SK-N-SH treated with all-trans-retinoic acid at 6 μM for 48 hours (cell line): ENCODE measurements around the gene INPP4B.

ENCODE experiments used
- ATAC-seq: fragments of 200-7000 bp; cut with Tn5 transposase; 3 replicates; pipeline ENCODE4 v1.9.1; 2020; ENCODE audit warnings: mild to moderate bottlenecking, moderate library complexity
- ARNTL ChIP-seq: fragments of 450-650 bp; formaldehyde crosslinking; IDR thresholded peaks from 2 replicates; pipeline ENCODE4 v1.5.0; 2020; ENCODE audit warnings: low read depth, mild to moderate bottlenecking, moderate library complexity, borderline replicate concordance
- CREB5 ChIP-seq: fragments of 250-450 bp; sonication (Bioruptor Pico); IDR thresholded peaks from 2 replicates; pipeline ENCODE4 v1.5.1; 2020; ENCODE audit warnings: low read depth, mild to moderate bottlenecking, moderate library complexity
- CSDC2 ChIP-seq: fragments of 250-450 bp; sonication (Bioruptor Pico); IDR thresholded peaks from 2 replicates; pipeline ENCODE4 v1.5.0; 2020; ENCODE audit warnings: mild to moderate bottlenecking, moderate library complexity
- CSRNP3 ChIP-seq: fragments of 250-450 bp; sonication (Bioruptor Pico); IDR thresholded peaks from 2 replicates; pipeline ENCODE4 v1.5.1; 2021; ENCODE audit warnings: mild to moderate bottlenecking, moderate library complexity
- ESRRG ChIP-seq: fragments of 250-450 bp; sonication (Bioruptor Pico); IDR thresholded peaks from 2 replicates; pipeline ENCODE4 v1.6.1; 2021; ENCODE audit warnings: mild to moderate bottlenecking
- GLIS3 ChIP-seq: fragments of 250-450 bp; sonication (Bioruptor Pico); IDR thresholded peaks from 2 replicates; pipeline ENCODE4 v1.5.0; 2020; ENCODE audit warnings: mild to moderate bottlenecking, moderate library complexity
- ISL1 ChIP-seq: fragments of 250-450 bp; sonication (Bioruptor Pico); IDR thresholded peaks from 2 replicates; pipeline ENCODE4 v2.1.2; 2022; ENCODE audit warnings: mild to moderate bottlenecking, moderate library complexity
- OSR1 ChIP-seq: fragments of 250-450 bp; sonication (Bioruptor Pico); IDR thresholded peaks from 2 replicates; pipeline ENCODE4 v1.8.0; 2022; ENCODE audit warnings: moderate library complexity, mild to moderate bottlenecking, inconsistent platforms
- PATZ1 ChIP-seq: fragments of 250-450 bp; sonication (Bioruptor Pico); IDR thresholded peaks from 2 replicates; pipeline ENCODE4 v1.8.0; 2020; ENCODE audit warnings: mild to moderate bottlenecking, moderate library complexity, borderline replicate concordance
- POU6F1 ChIP-seq: fragments of 250-450 bp; sonication (Bioruptor Pico); IDR thresholded peaks from 2 replicates; pipeline ENCODE4 v1.8.0; 2021; ENCODE audit warnings: low read depth, mild to moderate bottlenecking, moderate library complexity, borderline replicate concordance
- PPARA ChIP-seq: fragments of 250-450 bp; sonication (Bioruptor Pico); IDR thresholded peaks from 2 replicates; pipeline ENCODE4 v1.5.0; 2020; ENCODE audit warnings: mild to moderate bottlenecking, borderline replicate concordance
- RARB ChIP-seq: fragments of 250-450 bp; sonication (Bioruptor Pico); IDR thresholded peaks from 2 replicates; pipeline ENCODE4 v1.8.0; 2021; ENCODE audit warnings: mild to moderate bottlenecking, moderate library complexity
- SNAI2 ChIP-seq: fragments of 250-450 bp; sonication (Bioruptor Pico); IDR thresholded peaks from 2 replicates; pipeline ENCODE4 v1.5.0; 2020; ENCODE audit warnings: mild to moderate bottlenecking, moderate library complexity
- TCF4 ChIP-seq: fragments of 250-450 bp; sonication (Bioruptor Pico); IDR thresholded peaks from 2 replicates; pipeline ENCODE4 v1.8.0; 2021; ENCODE audit warnings: mild to moderate bottlenecking, moderate library complexity, borderline replicate concordance
- TOX ChIP-seq: fragments of 250-450 bp; sonication (Bioruptor Pico); IDR thresholded peaks from 2 replicates; pipeline ENCODE4 v1.8.0; 2021; ENCODE audit warnings: mild to moderate bottlenecking, moderate library complexity, borderline replicate concordance
- TSHZ2 ChIP-seq: fragments of 250-450 bp; sonication (Bioruptor Pico); IDR thresholded peaks from 2 replicates; pipeline ENCODE4 v1.5.0; 2020; ENCODE audit warnings: mild to moderate bottlenecking, moderate library complexity
- ZC3H10 ChIP-seq: fragments of 250-450 bp; sonication (Bioruptor Pico); IDR thresholded peaks from 2 replicates; pipeline ENCODE4 v1.5.1; 2021; ENCODE audit warnings: mild to moderate bottlenecking, moderate library complexity
- ZFP3 ChIP-seq: fragments of 250-450 bp; sonication (Bioruptor Pico); IDR thresholded peaks from 2 replicates; pipeline ENCODE4 v1.5.0; 2020; ENCODE audit warnings: mild to moderate bottlenecking, moderate library complexity
- ZNF565 ChIP-seq: fragments of 450-650 bp; formaldehyde crosslinking; conservative IDR thresholded peaks from 2 replicates; pipeline ENCODE4 v1.5.0; 2020; ENCODE audit warnings: low read depth, mild to moderate bottlenecking, moderate library complexity
- ZNF70 ChIP-seq: fragments of 450-650 bp; formaldehyde crosslinking; IDR thresholded peaks from 2 replicates; pipeline ENCODE4 v1.5.0; 2020; ENCODE audit warnings: mild to moderate bottlenecking, moderate library complexity
- ZNF8 ChIP-seq: fragments of 450-650 bp; formaldehyde crosslinking; IDR thresholded peaks from 2 replicates; pipeline ENCODE4 v1.5.0; 2020; ENCODE audit warnings: mild to moderate bottlenecking, moderate library complexity

The INPP4B gene

GRCh38 chr4:142686081-142686480 is 160.0 kb downstream of the INPP4B start:
- no peak for ATAC-seq
- TF ChIP-seq POU6F1 (CRISPR knock-in tag) (no peak), TOX (CRISPR knock-in tag) (no peak), PPARA (CRISPR knock-in tag) (no peak), ESRRG (CRISPR knock-in tag) (no peak), ZNF8 (CRISPR knock-in tag) (no peak), ISL1 (CRISPR knock-in tag) (no peak), SNAI2 (no peak), ZNF565 (no peak), GLIS3 (no peak), OSR1 (no peak), RARB (CRISPR knock-in tag) (no peak), ZC3H10 (CRISPR knock-in tag) (no peak), ZFP3 (CRISPR knock-in tag) (no peak), CREB5 (CRISPR knock-in tag) (no peak), CSRNP3 (CRISPR knock-in tag) (no peak), CSDC2 (CRISPR knock-in tag) (no peak), TCF4 (CRISPR knock-in tag) (no peak), ARNTL (CRISPR knock-in tag) (no peak)

- no peak for TF ChIP-seq RARB (CRISPR knock-in tag)
- TF ChIP-seq CSDC2 (CRISPR knock-in tag) = no peak
- TF ChIP-seq ZC3H10 (CRISPR knock-in tag) = no peak
- no peak for TF ChIP-seq TSHZ2
- TF ChIP-seq, all 23 proteins: peak for 0
- ATAC-seq = no peak
Measured at GRCh38 chr4:142683997-142684396, 162.1 kb downstream of the INPP4B start.

GRCh38 chr4:142683503-142683902 is 162.6 kb downstream of the INPP4B start:
- TF ChIP-seq TCF4 (CRISPR knock-in tag) (no peak), OSR1 (no peak), PATZ1 (CRISPR knock-in tag) (no peak), ESRRG (CRISPR knock-in tag) (no peak), ZC3H10 (CRISPR knock-in tag) (no peak), ZNF70 (CRISPR knock-in tag) (no peak)
- no peak for ATAC-seq

- no peak for ATAC-seq
- TF ChIP-seq CREB5 (CRISPR knock-in tag) (no peak), TSHZ2 (no peak)
- TF ChIP-seq, all 23 proteins: peak for 0
Measured at GRCh38 chr4:142671516-142671915, 174.6 kb downstream of the INPP4B start.
